Measurements from ENCODE around the gene TNFSF15.

GRCh38 chr9:114784721-114785279 is 21.0 kb downstream of the TNFSF15 start:
- TF ChIP-seq CTCF (IDR thresholded peaks at IDR 0.05), result no peak
- TF ChIP-seq POLR2A (IDR thresholded peaks at IDR 0.05), result no peak
